HG03159 (cell line): Measurements from ENCODE around the gene CCDC197.

Experiments
- ATAC-seq: cut with Tn5 transposase; IDR thresholded peaks from one replicate; pipeline ENCODE4 v1.9.1; 2021; ENCODE audit warnings: mild to moderate bottlenecking, moderate library complexity; ENCODE audit not compliant: unreplicated experiment

The CCDC197 gene

GRCh38 chr14:93998871-93999403 lies 1.8 kb downstream of the CCDC197 start:
- no peak for ATAC-seq

GRCh38 chr14:93999573-93999972 lies 2.5 kb downstream of the CCDC197 start:
- no peak for ATAC-seq

- no peak for ATAC-seq
These were observed 3.2 kb downstream of the CCDC197 start for GRCh38 chr14:94000267-94000666.

GRCh38 chr14:94001016-94001415 lies 3.9 kb downstream of the CCDC197 start:
- ATAC-seq, result no peak

- peak; percentile 63 for ATAC-seq
These were observed 4.6 kb downstream of the CCDC197 start for GRCh38 chr14:94001501-94002396.

- ATAC-seq, result no peak
These were observed 6.3 kb downstream of the CCDC197 start for GRCh38 chr14:94003397-94003796.

GRCh38 chr14:94004015-94004414 lies 6.9 kb downstream of the CCDC197 start:
- no peak for ATAC-seq

GRCh38 chr14:94005324-94006073 lies 8.4 kb downstream of the CCDC197 start:
- no peak for ATAC-seq

- no peak for ATAC-seq
These were observed 11.1 kb downstream of the CCDC197 start for GRCh38 chr14:94008234-94008633.

GRCh38 chr14:94009767-94010166 lies 12.7 kb downstream of the CCDC197 start:
- ATAC-seq, result no peak

- ATAC-seq, result no peak
These were observed 13.5 kb downstream of the CCDC197 start for GRCh38 chr14:94010625-94011024.

GRCh38 chr14:94011795-94012194 lies 14.7 kb downstream of the CCDC197 start:
- ATAC-seq, result no peak

- no peak for ATAC-seq
These were observed 17.3 kb downstream of the CCDC197 start for GRCh38 chr14:94014382-94014781.

- ATAC-seq, result no peak
These were observed 18.1 kb downstream of the CCDC197 start for GRCh38 chr14:94015223-94015622.

GRCh38 chr14:94016446-94016976 lies 19.4 kb downstream of the CCDC197 start:
- no peak for ATAC-seq

GRCh38 chr14:94018308-94018707 lies 21.2 kb downstream of the CCDC197 start:
- no peak for ATAC-seq

GRCh38 chr14:94019329-94019728 lies 22.2 kb downstream of the CCDC197 start:
- no peak for ATAC-seq

GRCh38 chr14:94020267-94020666 lies 23.2 kb downstream of the CCDC197 start:
- no peak for ATAC-seq

- no peak for ATAC-seq
These were observed 23.9 kb downstream of the CCDC197 start for GRCh38 chr14:94021001-94021400.

- no peak for ATAC-seq
These were observed 24.5 kb downstream of the CCDC197 start for GRCh38 chr14:94021416-94022157.
